CD4-positive, alpha-beta T cell treated with Interleukin-12 subunit alpha and Interleukin-12 subunit beta, for 1 hour (primary cell): ENCODE measurements around the gene ENPP1.

Experiments used
- DNase-seq: peaks from one replicate; pipeline ENCODE4 v3.0.0-alpha.2; 2020

Gene ENPP1

GRCh38 chr6:131807644-131808459, at the start of gene ENPP1:
Gene ENPP1 (plus strand): TSS chr6:131808020. CDS start chr6:131808036, 16 bp downstream.
- peak; percentile 57 for DNase-seq

DNA sequence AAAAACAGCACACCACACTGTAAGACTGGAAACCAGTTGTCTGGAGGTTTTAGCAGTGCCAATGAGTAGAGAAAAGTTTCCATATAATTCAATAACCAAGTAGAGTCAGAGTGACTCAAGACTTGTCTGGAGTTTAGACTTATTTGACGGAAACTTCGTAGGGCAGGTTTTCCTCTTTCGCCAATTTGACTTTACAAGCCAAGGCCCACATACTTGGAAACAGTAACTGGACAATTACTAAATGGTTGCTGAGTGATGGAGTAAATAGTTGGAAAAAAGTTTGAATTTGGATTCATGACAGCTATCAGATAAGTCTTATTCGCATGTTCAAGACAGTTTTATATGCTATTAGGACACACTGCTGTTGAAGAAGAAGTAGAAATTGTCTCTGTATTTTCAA, 48.9 kb upstream of the ENPP1 start:
- DNase-seq = no peak

DNA sequence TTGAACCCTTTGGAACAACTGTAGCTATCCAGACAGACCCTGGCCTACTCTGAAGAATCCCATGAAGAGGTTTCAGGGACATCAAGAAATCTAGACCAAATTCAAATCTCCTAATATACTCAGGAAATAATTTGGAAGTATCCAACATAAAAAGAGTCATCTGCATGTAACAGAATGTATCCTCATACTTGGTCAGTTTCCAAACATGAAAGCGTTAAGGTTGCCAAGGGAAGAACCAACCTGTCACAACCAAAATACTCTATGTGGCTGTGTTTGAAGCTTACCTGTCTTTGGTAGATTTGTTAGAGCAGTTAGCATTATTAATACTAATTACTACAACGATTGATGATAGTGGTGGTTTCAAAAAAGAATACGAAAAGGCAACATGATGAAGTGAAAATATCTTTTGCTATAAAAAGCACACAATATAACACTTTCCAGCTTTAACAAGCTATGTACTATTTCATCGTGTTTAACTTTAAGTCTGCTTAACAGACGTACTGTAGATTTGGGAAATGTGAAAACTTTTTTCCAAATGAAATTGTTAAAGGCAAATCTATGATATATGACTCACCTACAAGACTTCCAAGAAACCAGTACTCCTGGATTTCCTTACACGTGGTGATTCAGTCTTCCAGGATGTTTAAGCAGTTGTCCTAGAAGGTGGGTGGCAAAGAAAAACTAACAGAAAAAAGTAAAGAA, 46.6 kb upstream of the ENPP1 start:
- DNase-seq = no peak

DNA sequence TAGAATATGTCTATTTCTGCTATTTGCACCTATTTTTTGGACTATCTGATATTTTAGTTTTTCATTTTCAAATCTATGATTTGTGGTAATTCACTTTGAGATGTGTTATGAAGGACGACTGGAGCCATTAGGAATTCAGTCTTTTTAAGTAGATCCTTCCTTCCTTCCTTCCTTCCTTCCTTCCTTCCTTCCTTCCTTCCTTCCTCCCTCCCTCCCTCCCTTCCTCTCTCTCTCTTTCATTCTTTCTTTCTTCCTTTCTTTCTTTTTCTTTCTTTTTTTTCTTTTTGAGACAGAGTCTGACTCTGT, 46.1 kb upstream of the ENPP1 start:
- no peak for DNase-seq

GRCh38 chr6:131762984-131763383, 44.8 kb upstream of the ENPP1 start:
- DNase-seq = no peak

- DNase-seq = no peak
Measured at GRCh38 chr6:131763749-131764148, 44.1 kb upstream of the ENPP1 start.

- no peak for DNase-seq
Measured at GRCh38 chr6:131764350-131764749, 43.5 kb upstream of the ENPP1 start.

- DNase-seq = no peak
Measured at GRCh38 chr6:131765081-131765803, 42.6 kb upstream of the ENPP1 start.

- no peak for DNase-seq
Measured at GRCh38 chr6:131765804-131766135, 42.0 kb upstream of the ENPP1 start.

GRCh38 chr6:131766631-131767030, 41.2 kb upstream of the ENPP1 start:
- DNase-seq = no peak

DNA sequence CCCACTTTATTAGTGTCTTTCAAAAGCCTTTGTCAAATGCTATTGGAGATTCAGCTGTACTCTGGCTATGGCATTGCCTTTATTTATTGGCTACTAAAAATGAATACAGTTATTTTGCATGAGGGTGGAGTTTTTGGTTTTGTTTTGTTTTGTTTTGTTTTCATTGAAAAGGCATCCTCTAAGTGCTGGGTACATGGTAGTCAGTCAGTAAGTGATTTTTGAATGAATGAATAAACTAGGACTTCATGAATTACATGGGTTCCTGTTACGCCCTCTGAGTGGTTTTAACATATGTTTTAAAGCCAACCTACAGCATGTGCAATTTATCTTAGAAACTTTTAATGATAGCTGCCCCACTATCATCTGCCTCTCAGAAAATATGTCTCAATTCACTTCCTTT, 38.9 kb upstream of the ENPP1 start:
- DNase-seq = no peak

GRCh38 chr6:131769385-131770141, 38.3 kb upstream of the ENPP1 start:
- no peak for DNase-seq

DNA sequence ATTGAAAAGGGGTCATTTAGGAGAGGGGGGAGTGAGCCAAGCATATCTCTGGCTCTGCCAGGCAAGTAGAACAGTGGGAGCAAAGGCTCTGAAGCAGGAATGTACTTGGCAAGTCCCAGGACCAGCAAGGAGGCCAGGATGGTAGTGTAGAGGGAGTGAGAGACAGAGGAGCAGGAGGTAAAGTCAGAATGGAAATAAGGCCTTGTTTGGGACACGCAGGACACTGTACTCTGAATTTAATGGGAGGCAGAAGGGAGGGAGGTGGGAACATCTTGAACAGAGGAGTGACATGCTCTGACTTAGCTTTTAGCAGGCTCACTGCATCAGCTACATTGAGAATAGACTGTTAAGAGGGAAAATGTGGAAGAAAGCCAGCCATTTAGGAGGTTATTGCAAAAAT, 37.0 kb upstream of the ENPP1 start:
- no peak for DNase-seq

DNA sequence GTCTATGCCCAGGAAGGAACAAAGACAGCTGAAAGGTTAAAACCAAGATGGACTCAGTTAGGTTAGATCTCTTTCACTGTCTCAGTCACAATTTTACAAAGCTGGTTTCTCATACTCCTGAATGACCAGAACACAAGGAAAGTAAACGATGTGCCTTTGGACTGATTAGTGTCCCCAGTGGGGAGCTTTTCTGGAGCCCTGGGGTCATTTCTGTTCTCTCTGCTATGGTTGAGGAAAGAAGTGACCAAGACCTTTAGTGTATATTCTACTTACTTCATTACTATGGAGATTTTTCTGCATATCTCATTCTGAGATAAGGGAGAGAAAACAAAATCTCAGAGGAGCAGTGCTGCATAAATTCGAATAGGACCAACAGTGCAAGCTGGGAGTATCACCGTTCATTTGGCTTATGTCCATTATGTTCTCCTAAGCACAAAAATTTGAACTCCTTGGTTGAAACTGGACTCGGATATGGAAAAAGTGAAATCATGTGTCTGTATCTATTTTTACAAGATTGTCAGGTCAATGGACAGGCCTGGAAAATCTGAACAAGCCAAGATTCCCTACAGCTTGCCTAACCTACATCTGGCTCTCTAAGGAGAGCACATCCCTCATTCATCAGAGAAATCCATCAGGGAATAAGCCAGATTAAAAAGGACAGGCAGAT, 34.4 kb upstream of the ENPP1 start:
- DNase-seq = no peak

DNA sequence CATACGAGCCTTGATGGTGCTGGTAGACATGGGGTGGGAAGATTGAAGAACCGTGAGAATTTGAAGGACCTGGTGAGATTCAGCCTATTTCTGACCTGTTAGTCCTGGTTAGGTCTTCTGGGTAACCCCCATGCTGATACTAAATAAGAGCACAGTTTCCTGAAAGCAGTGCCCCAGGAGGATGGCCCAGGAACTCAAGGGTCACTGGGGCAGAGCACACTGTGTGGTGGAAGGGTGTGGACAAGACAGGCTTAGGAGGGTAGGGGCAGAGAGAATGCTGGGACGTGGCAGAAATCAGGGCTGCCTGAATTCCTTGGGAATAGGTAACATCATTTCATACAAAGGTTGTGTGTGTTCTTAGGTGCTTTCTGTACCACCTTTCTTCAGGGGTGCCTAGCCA, 31.9 kb upstream of the ENPP1 start:
- no peak for DNase-seq

DNA sequence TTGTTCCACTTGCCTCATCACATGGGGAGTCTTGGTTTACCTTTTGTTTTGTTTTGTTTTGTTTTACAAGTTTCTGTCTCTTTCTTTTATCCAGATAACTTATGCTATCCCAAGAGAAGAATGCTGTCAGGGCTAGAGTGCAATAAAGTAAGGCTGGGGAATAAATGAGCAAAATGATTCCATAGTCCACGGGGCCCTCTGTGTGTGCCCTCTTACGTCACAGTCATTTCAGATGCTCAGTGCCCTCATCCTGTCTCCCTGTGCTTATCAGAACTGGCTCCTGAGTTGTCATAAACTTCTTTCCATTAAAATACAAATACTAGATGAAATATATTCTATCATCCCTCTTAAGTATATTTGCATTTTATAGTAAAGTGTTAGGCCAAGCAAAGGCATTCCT, 30.8 kb upstream of the ENPP1 start:
- DNase-seq = no peak

DNA sequence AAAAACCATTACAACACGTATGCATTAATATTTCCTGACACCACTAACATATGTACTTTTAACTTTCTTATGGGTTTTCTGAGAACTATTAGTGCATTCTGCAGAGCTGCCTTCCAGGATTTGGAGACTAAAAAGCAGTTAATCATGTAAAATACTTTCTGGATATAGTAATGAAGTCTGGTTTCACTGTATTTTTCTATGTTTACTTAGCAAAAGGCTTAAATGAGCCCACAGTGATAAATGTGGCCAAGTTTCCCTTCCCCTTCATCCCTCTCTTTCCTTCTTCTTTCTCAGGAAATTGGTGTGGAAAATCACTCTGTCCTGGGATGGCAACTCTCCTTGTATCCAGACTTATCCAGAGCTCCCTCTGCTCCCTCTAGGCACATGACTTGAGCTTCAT, 29.7 kb upstream of the ENPP1 start:
- no peak for DNase-seq

DNA sequence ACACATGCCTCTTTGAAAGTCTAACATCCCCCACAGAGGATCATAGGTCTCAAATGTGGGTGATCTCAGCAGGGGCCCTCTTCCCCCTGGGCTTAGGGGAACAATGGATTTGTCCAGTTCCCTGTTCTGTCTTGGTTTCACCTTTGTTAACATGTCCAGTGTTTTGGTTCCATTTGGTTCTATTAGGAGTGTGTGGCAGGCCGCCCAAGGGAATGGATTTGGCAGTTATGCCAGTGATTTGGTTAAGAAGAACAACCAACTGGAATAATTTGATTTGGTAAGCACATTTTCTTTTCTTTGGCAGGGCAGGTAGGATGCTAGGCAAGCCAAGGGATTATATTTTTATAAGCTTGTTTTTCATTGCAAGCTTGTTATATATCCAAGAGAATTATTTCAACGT, 28.5 kb upstream of the ENPP1 start:
- no peak for DNase-seq

GRCh38 chr6:131780600-131780999, 27.2 kb upstream of the ENPP1 start:
- no peak for DNase-seq

- DNase-seq = no peak
Measured at GRCh38 chr6:131781687-131782086, 26.1 kb upstream of the ENPP1 start.

DNA sequence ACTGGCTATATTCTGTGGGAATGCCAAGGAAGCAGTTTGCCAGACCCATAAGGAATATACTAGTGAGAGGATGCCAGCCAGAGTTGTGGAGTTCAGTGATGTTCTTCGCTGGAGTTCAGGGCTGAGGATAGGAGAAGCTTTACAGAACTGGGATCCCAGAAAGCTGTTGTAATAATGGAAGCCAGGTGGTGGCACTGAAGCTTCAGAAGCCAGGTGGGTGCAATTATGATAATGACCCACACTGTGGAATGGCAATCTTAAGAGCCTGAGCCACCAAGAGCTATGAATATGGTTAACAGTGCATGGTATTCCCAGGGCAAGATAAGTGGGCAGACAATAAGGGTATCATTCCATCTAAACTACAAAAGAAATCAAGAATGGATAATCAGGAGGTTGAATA, 25.1 kb upstream of the ENPP1 start:
- no peak for DNase-seq

DNA sequence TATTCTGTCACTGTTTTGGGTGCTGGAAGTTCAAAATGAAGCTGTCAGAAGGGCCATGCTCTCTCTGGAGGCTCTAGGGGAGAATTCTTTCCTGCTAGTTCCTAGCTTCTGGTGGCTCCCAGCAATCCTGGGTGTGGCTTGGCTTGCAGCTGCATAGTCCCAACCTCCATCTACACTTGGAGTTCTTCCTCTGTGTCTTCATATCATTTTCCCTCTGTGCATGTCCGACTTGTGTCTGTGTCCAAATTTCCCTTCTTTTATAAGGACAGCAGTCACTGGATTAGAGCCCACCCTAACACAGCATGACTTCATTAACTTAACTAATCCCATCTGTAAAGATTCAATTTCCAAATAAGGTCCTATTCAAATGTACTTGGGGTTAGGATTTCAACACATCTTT, 23.3 kb upstream of the ENPP1 start:
- DNase-seq = no peak

GRCh38 chr6:131787079-131787478, 20.7 kb upstream of the ENPP1 start:
- DNase-seq = no peak
